Muscle of leg (tissue), 11 donors: ENCODE results near the gene IFT43. TPM values are rescaled to one million over a fixed set of nuclear protein-coding genes. Genes with fewer than 3 reads are reported as not detected.

Experiments
- DNase-seq: peaks from one replicate; pipeline ENCODE4 v3.0.0; 2013
- H3K27ac ChIP-seq: one replicate; pipeline ENCODE4 v1.5.1; 2013; ENCODE audit warnings: mild to moderate bottlenecking, low read length, control low read depth
- H3K27me3 ChIP-seq: one replicate; pipeline ENCODE4 v1.6.1; 2013; ENCODE audit warnings: low read length; ENCODE audit not compliant: control insufficient read depth, insufficient read depth
- H3K36me3 ChIP-seq: one replicate; pipeline ENCODE4 v1.6.1; 2013; ENCODE audit warnings: low read length; ENCODE audit not compliant: control insufficient read depth, insufficient read depth
- H3K4me1 ChIP-seq: one replicate; pipeline ENCODE4 v1.6.1; 2013; ENCODE audit warnings: low read length; ENCODE audit not compliant: control insufficient read depth, insufficient read depth
- H3K4me3 ChIP-seq: one replicate; pipeline ENCODE4 v1.5.1; 2013; ENCODE audit warnings: low read length, control low read depth
- H3K9me3 ChIP-seq: replicated peaks from 2 replicates; pipeline ENCODE4 v1.6.1; 2013; ENCODE audit warnings: low read depth, low read length; ENCODE audit not compliant: control insufficient read depth
- WGBS: methylation state at CpG from one replicate; pipeline ENCODE4 v1.1.5; 2013; ENCODE audit warnings: missing lambda C conversion rate; ENCODE audit not compliant: insufficient coverage; 5-methylcytosine and 5-hydroxymethylcytosine counted together
- polyA plus RNA-seq, 8 donors: library from polyadenylated mRNA; unstranded; fragments of 120-200 nt; gene quantifications; one replicate each; pipeline versions ENCODE4 v1.2.1 to v1.2.3, GENCODE V29; 2013; ENCODE audit warnings: inconsistent platforms in 1 of 8, low replicate concordance in 1 of 8; ENCODE audit not compliant: insufficient read length in 8 of 8, insufficient read depth in 1 of 8
- total RNA-seq: library from RNA; stranded (reverse); fragments of 120-200 nt; gene quantifications from one replicate; pipeline ENCODE4 v1.2.4, GENCODE V29; 2013

IFT43 gene
- total and polyA plus RNA-seq, 9 donors: 22.6 to 32.3 (median 27.8) TPM

- Histone ChIP-seq H3K27ac (no peak overlapping the region), H3K4me3 (no peak overlapping the region), H3K36me3 (peaks cover 27% of the 10 kb centered on the region), H3K27me3 (no peaks in the 10 kb centered on the region), H3K4me1 (no peaks in the 10 kb centered on the region), H3K9me3 (peaks cover 6% of the 10 kb centered on the region)
- WGBS: 45% methylated on average over 2 of the region's 3 CpGs
- DNase-seq: no peak
These were observed 77.8 kb downstream of the IFT43 start for GRCh38 chr14:76063327-76063726.

DNA sequence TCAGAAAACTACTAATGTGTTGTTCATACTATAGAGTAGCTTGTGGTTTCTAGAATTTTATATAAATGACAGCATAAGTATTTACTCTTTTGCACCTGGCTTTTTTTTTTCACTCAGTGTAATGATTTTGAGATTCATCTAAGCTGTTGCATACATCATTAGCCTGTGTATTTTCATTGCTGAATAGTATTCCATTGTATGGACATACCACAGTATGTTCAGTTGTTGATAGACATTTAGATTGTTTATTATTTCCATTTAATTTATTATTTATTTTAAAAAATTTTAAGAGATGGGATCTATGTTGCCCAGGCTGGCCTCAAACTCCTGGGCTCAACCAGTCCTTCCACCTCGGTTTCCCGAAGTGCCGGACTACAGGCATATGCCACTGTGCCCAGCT lies 80.0 kb downstream of the IFT43 start:
- Histone ChIP-seq H3K4me3 (no peak overlapping the region), H3K27ac (no peak overlapping the region), H3K27me3 (no peaks in the 10 kb centered on the region), H3K36me3 (peaks cover 24% of the 10 kb centered on the region), H3K9me3 (peaks cover 6% of the 10 kb centered on the region), H3K4me1 (no peaks in the 10 kb centered on the region)
- DNase-seq: no peak
- 100% methylated on average over 3 of the region's 3 CpGs for WGBS

- DNase-seq: no peak
- WGBS: 100% methylated on average over 1 of the region's 5 CpGs
- Histone ChIP-seq H3K27ac (no peak overlapping the region), H3K27me3 (no peaks in the 10 kb centered on the region), H3K4me1 (no peaks in the 10 kb centered on the region), H3K9me3 (peaks cover 6% of the 10 kb centered on the region), H3K4me3 (no peak overlapping the region), H3K36me3 (peaks cover 32% of the 10 kb centered on the region)
These were observed 82.0 kb downstream of the IFT43 start for GRCh38 chr14:76067536-76067935.

- H3K27me3 ChIP-seq: no peaks in the 10 kb centered on the region
- no peaks in the 10 kb centered on the region for H3K9me3 ChIP-seq
- no peak overlapping the region for H3K4me3 ChIP-seq
- H3K4me1 ChIP-seq: peaks cover 8% of the 10 kb centered on the region
- H3K27ac ChIP-seq: no peak overlapping the region
- no peak for DNase-seq
- WGBS: 42% methylated on average over 6 of the region's 12 CpGs
- H3K36me3 ChIP-seq: peaks cover 19% of the 10 kb centered on the region
These were observed 88.2 kb downstream of the IFT43 start for GRCh38 chr14:76073717-76074116.

DNA sequence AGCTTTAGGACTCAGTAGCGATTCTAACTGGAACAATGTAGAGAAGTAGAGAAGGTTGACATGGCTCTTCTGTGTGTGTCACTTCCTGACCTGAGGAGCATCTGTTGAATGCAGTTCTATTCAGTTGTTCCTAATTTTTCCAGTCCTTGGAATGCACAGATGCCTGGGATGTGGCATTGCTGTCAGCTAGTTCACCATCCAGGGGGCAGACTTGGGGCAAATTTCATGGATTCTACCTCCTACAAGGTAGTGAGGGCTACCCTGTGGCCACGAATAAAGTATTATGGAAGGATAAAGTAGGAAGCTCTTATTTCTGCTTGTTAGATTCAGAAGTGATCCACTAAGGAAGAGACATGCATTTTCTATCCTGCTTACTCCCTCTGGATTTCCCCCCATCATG lies 91.8 kb downstream of the IFT43 start:
- Histone ChIP-seq H3K36me3 (peaks cover 10% of the 10 kb centered on the region), H3K27me3 (no peaks in the 10 kb centered on the region), H3K27ac (no peak overlapping the region), H3K4me3 (no peak overlapping the region), H3K4me1 (peaks cover 30% of the 10 kb centered on the region), H3K9me3 (no peaks in the 10 kb centered on the region)
- WGBS: no CpG with 5 or more reads among the region's 2 CpGs
- no peak for DNase-seq

DNA sequence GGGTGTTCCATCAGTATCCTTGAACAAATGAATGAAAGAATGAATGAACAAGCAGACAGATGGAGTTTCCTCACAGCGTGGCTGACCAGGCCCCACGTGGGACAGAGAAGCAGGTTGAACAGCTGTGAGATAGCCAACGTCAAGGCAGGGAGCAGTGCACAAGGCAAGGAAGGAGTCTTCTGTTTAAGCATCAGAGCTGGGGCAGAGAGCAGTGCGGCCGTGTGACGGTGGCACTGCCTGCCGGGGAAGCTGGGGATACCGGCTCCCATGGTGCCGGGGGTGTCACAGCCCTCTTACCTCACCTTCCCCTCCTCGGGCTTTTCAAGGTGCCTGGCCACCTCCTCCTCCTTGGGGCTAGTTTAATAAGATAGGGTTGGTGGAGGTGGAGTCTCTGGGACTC lies 92.9 kb downstream of the IFT43 start:
- H3K4me1 ChIP-seq: peaks cover 34% of the 10 kb centered on the region
- H3K9me3 ChIP-seq: no peaks in the 10 kb centered on the region
- no peak overlapping the region for H3K4me3 ChIP-seq
- DNase-seq: no peak
- H3K27ac ChIP-seq: no peak overlapping the region
- WGBS: 79% methylated on average over 4 of the region's 10 CpGs
- H3K36me3 ChIP-seq: peaks cover 21% of the 10 kb centered on the region
- H3K27me3 ChIP-seq: no peaks in the 10 kb centered on the region

DNA sequence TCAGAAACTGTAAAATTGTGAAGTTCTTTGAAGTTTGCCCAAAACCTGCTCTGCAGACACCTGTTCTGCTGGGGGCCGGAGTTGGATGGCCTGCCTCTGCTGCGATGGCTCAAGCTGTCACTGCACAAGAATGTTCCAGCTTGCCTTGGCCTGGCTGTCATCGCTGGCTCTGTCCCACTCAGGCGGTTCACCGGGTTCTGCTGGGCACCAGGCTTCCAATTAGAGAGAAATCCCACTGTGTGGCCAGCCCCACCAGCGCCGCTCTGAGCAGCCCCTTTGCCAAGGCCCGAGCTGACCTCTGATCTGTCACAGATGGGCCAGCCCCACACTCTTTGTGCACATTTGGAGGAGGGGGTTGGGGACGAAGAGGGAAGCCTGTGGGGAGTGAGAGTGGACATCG lies 94.5 kb downstream of the IFT43 start:
- Histone ChIP-seq H3K4me3 (no peak overlapping the region), H3K4me1 (peaks cover 48% of the 10 kb centered on the region), H3K36me3 (peaks cover 24% of the 10 kb centered on the region), H3K27ac (peak overlapping the region; percentile 80), H3K27me3 (no peaks in the 10 kb centered on the region), H3K9me3 (no peaks in the 10 kb centered on the region)
- DNase-seq: peak; percentile 63
- WGBS: 47% methylated on average over 10 of the region's 10 CpGs

DNA sequence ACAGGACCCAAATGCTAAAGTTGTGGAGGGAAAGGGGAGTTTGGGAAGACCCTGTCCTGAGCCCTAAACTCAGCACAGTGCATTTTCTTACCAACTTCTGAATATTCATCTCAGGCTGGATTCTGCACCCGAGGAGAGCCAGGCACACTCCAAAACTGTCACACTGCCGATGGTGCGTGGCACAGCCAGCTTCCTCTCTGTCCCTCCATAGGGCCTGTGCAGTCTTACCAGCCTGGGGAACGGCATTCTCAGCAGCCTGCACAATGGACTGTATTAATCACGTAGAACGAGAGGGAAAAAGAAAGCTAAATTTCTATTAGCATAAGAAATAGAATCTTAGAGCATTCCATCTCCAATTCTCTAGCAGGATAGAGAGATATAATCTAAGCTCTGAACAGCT lies 94.9 kb downstream of the IFT43 start:
- Histone ChIP-seq H3K4me1 (peaks cover 53% of the 10 kb centered on the region), H3K36me3 (peaks cover 24% of the 10 kb centered on the region), H3K27ac (peak overlapping the region; percentile 80), H3K9me3 (no peaks in the 10 kb centered on the region), H3K27me3 (no peaks in the 10 kb centered on the region), H3K4me3 (no peak overlapping the region)
- no CpG with 5 or more reads among the region's 6 CpGs for WGBS
- no peak for DNase-seq

DNA sequence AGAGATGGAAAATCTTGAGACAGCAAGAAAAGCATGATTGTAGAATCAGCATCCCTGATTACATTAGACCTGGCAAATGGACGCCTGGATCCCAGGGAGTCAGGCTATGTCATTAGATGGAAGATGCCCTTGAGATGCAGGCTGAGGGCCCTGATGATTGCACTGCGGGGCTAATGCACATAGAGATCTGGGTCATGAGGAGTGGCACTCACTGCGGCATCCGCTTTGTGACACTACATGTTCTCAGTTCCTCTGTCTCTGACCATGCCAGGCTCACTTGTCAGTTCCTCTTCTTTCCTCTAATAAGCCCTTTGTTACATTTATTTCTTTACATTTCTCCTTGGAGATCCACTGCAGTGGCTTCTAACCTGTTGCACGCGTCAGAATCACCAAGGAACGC lies 96.1 kb downstream of the IFT43 start:
- DNase-seq: no peak
- no peak overlapping the region for H3K4me3 ChIP-seq
- H3K9me3 ChIP-seq: no peaks in the 10 kb centered on the region
- peaks cover 65% of the 10 kb centered on the region for H3K4me1 ChIP-seq
- no peak overlapping the region for H3K27ac ChIP-seq
- no peaks in the 10 kb centered on the region for H3K27me3 ChIP-seq
- peaks cover 24% of the 10 kb centered on the region for H3K36me3 ChIP-seq
- 91% methylated on average over 5 of the region's 7 CpGs for WGBS

DNA sequence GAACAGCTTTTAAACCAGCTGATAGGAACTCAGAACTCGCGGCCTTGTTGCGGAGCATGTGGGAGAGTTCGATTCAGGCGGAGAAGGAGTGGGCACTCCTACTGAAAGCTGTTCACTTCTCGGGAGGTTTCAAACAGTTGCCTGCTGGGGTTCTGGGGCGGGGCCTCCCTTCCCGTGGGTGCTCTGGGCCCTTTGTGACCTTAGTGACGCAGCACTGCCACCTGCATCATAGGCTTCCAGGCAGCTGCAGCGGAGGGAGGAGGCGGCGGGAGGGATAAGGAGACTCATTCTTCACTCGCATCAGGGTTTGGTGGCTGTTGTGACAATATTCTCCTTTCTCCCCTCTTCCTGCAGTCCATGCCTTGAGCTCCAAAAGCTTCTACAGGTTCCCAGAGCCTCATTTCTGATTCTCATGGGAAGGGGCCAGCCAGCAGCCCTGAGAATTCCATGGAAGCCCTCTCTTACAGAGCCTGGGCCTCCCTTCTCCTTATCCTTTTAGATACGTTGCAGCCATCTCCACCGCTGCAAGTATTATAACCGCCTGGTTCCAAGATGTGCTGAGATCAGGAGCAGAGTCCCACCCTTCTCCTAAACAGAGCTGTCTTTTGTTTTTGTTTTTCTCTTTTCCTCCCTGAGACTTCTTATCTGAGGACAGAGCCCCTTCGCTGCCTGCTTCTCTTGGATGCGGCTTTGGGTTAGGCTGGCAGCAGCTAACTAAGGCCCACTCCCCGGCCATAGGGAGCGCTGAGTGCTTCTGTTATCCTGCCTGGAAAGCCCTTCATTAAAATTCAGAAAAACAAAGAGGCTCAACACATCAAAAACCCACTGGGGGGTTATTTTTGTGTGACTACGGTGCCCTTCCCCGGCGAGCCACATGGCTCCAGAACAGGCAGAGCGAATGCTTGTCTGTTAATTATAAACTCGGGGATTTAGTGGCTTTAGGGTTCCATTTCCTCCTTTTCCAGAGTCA lies 98.5 kb downstream of the IFT43 start:
- no peak overlapping the region for H3K4me3 ChIP-seq
- peak; percentile 32 for DNase-seq
- 73% methylated on average over 15 of the region's 25 CpGs for WGBS
- H3K9me3 ChIP-seq: no peaks in the 10 kb centered on the region
- peaks cover 20% of the 10 kb centered on the region for H3K36me3 ChIP-seq
- H3K27me3 ChIP-seq: no peaks in the 10 kb centered on the region
- peaks cover 77% of the 10 kb centered on the region for H3K4me1 ChIP-seq
- peak overlapping the region; percentile 17 for H3K27ac ChIP-seq
